HG03439 (cell line): ENCODE results near the gene DAPP1.
"Not testable (repeated sequence)": the region's sequence is repeated elsewhere in the genome, so short reads cannot be mapped to it uniquely, and the experiment has no call there.

Experiments used
- ATAC-seq: cut with Tn5 transposase; IDR thresholded peaks from one replicate; pipeline ENCODE4 v1.9.1; 2021; ENCODE audit warnings: mild to moderate bottlenecking, moderate library complexity; ENCODE audit not compliant: unreplicated experiment

Gene DAPP1

DNA sequence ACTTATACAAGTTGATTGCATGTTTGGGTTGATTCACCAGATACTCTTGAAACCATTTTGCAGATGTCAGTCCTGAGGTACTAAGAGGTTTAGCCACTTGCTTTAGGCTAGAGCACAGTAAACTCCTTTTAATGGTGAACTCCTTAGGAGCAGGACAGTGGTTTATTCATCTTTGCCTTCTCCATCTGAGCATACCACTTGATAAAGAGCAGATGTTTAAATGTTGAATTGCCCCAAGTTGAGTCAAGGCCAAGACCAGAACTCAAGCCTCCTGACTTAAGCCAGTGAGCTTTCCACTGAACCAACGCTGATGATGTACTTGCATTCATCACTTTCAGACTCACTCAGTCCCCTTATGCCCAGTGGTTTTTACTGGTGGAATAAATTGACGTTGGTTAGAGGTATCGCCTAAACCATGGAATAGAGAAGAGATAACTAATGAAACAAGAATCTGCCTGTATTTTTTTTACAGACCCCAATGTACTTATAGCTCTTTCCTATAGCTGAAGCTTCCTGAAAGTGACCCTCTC lies 7.5 kb downstream of the DAPP1 start:
- no peak for ATAC-seq

DNA sequence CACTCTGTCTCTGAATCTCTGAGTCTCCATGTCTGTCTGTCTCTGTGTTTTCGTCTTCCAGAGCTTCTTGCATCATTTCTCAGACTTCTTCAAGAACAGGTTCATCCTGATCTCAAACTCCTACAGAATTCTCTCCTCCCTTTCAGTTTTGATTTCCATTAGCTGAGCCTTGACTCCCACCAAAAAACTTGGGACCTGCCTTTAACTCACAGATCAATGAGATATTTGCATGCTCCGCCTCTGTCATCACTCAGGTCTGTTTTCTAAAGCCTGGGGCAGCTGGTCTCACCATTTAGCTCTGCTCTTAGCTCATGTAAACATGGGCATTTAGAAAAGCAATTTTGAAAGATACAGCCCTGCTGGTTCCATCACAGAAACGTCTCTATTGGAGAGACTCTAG lies 8.6 kb downstream of the DAPP1 start:
- no peak for ATAC-seq

DNA sequence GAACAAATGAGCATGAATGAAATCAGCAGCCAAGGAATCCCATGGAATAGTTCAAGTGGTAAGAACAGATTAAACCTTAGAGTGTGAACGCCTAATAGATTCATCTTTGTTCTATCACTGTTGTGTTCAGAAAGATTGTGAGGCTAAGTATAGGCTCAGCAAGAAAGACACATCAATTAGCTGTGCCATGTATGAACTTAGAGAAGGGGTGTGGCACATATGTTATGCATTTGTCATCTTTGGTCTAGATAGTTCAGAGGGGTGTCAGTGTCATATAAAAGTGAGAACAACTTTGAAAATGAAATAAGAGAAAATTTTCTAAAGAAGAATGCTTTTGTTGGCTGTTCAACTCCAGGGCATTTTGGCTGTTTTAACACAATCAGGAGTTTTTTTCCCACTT lies 9.4 kb downstream of the DAPP1 start:
- no peak for ATAC-seq

- no peak for ATAC-seq
These were observed 10.8 kb downstream of the DAPP1 start for GRCh38 chr4:99827454-99827853.

GRCh38 chr4:99827857-99828256 lies 11.2 kb downstream of the DAPP1 start:
- ATAC-seq = no peak

DNA sequence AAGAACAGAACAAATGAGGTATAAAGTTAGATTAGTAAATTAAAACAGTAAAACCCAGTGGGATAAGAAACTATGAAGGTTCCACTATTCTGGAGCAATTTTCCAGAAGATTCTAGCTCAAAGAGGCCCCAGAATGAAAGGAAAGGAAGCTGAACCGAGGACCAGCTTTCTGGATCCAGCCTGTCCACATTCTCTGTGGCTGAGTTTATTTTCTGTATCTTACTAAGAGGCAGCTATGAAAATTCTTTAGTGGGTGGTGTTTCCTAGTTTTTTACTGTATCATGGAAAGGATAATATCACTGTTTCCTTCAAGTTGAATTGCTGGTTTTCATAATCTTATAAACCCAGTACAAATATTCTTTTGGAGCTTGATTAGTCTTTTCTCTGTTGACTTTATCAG lies 11.8 kb downstream of the DAPP1 start:
- no peak for ATAC-seq

- ATAC-seq = not testable (repeated sequence)
These were observed 13.4 kb downstream of the DAPP1 start for GRCh38 chr4:99830051-99830450.

DNA sequence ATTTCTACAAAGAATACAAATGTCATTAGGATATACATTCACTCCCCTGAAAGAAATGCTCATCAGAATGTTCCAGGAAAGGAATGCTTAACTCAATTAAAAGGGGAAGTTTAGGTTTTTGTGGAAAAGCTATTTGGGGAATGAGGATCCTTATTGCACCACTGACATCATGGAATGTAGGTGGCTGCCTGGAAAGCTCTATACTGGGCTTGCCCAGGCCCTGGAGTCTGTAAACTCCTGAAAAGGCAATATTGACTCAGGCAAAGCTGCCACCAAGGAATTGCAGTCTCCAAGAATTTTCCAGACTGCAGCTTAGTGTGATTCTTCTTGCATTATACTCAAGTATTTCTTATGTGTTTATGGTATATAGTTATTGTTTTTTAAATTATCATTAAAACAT lies 15.7 kb downstream of the DAPP1 start:
- no peak for ATAC-seq

DNA sequence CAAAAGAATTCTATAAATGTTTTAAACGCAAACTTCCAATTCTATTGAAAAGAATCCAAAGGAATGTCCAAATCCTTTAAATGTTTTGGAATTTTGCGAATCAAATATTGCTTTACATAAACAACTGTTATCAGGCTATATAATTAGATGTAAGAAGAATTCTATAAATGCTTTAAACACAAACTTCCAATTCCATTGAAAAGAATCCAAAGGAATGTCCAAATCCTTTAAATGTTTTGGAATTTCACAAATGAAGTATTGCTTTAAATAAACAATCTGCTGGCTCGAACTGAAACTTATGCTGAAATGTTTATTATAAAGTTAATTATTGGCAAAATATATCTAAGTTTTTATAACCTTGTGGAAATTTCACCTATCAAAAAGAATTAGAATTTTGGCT lies 16.1 kb downstream of the DAPP1 start:
- ATAC-seq = no peak

GRCh38 chr4:99833756-99834155 lies 17.1 kb downstream of the DAPP1 start:
- no peak for ATAC-seq

GRCh38 chr4:99834569-99834968 lies 17.9 kb downstream of the DAPP1 start:
- no peak for ATAC-seq

- ATAC-seq = no peak
These were observed 19.3 kb downstream of the DAPP1 start for GRCh38 chr4:99835942-99836341.

GRCh38 chr4:99838927-99839326 lies 22.3 kb downstream of the DAPP1 start:
- ATAC-seq = no peak

GRCh38 chr4:99841129-99841528 lies 24.5 kb downstream of the DAPP1 start:
- peak; percentile 70 for ATAC-seq

GRCh38 chr4:99843413-99843812 lies 26.8 kb downstream of the DAPP1 start:
- ATAC-seq = no peak

- ATAC-seq = no peak
These were observed 27.4 kb downstream of the DAPP1 start for GRCh38 chr4:99844048-99844447.

DNA sequence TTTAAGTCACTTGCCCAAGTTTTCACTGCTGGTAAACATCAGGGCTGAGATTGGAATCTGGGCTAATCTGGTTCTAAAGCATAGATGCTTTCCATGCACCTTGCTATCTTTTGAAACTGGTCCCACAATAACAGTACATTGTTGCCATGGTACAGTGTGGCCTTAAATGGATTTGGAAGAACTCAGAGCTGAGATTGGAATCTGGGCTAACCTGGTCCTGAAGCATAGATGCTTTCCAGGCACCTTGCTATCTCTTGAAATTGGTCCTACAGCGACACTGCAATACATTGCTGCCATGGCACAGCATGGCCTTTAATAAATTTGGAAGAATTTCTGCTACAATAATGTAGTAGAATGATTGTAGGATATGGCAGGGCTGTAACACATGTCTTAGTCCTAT lies 28.6 kb downstream of the DAPP1 start:
- ATAC-seq = no peak

DNA sequence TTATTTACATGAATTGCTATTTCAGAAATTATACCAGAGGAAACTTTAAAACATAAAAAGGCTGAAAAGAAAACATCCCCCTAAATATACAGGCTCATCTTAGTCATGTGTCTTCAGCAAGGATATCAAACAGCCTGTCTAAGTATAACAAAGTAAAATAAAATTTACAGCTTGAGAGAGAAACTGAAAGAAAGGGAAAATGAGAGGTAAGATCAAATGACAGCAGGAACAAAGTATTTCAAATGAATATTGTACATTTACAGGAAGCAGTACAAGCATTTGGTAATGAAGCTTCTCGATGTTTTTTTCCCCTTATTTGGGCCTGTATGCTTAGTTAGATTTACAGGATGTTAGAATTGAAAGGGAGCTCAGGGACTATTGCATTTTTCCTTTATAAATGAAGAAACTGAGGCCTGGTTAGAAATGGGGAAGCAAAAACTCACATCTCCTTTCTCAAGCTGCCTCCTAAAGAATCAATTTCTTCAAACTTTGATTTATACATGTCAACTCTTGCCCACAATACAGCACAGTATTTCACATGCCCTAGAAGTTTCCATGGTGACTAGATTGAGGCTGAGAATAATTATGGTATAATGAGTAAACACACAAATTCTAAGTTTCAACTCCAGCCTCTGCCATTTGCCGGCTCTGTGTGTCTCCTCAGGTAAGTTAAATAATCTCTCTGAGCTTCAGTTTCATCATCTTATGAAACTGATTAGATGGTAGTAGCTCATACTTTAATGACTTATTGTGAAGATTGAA lies 29.3 kb downstream of the DAPP1 start:
- peak; percentile 19 for ATAC-seq

DNA sequence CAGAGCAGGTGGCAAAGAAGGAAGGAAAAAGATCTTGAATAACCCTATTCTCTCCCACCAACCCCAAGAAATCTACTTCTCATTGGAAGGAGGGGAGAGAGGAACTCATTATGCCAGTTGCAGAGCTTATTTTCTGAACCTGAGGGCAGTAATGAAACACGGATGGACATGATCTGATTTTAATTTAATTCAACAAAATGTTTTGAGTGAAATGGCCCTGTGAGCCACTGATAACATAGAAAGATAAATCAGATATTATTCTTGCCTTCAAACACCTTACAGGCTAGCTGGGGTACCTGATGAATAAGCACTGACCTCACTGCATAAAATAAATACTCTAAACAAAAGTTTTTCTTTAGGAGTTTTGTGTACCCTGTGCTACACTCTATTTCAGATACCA lies 30.3 kb downstream of the DAPP1 start:
- peak; percentile 0 for ATAC-seq

DNA sequence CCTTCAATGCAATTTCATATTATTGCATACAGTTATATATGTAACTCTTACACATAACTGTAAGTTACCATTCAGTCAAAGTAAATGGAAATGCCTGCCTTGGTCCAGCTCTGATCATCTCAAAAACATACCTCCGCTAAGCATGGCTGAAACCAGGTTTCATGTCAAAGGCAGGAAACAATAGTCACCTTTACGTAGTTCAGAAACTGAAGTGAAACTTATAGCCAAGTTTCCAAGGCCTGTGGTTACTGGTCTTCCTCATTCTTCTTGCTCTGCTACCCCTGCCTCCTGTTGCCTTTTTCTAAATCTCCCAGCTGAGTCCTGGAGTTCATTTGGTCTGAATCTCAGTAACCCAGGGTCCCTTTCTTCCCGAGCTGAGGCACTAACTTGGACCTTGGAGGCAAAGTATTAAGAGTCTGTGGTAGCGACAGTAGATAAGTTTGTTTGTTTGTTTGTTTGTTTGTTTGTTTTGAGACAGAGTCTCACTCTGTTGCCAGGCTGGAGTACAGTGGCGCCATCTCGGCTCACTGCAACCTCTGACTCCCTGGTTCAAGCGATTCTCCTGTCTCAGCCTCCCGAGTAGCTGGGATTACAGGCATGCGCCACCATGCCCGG lies 30.8 kb downstream of the DAPP1 start:
- peak; percentile 65 for ATAC-seq

GRCh38 chr4:99848591-99849001 lies 32.0 kb downstream of the DAPP1 start:
- peak; percentile 34 for ATAC-seq

DNA sequence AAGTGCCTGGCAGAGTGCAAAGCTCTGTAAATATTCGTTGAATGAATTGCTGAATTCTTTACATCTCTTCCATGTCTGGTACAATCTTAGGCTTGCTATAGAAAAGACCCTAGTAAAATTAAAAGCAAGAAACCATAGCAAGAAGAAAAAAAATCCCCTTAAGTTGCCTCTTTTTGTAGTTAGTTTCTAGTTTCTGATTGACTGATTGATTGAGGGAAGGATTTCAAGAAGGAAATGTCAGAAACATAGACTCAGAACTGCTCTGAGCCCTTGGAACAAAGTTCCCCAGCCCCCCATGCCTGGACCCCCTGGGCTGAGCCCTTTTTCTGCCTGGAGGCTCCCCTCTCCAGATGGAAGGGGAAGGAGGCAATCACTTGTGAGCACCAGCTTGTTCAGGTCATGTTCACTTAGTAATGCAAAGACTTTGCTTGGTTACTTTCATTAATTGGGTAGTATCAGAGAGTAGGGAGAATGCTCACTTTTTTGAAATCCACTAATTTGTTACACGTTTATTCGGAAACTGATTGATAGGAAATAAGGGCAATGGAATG lies 35.6 kb downstream of the DAPP1 start:
- no peak for ATAC-seq
